Measurements from ENCODE around the gene MAP3K12. TPM values are rescaled to one million over a fixed set of nuclear protein-coding genes. Genes with fewer than 3 reads are reported as not detected.

MAP3K12 gene
- total and polyA plus RNA-seq, 7 donors, result 1.9 to 3.1 (median 2.4) TPM

DNA sequence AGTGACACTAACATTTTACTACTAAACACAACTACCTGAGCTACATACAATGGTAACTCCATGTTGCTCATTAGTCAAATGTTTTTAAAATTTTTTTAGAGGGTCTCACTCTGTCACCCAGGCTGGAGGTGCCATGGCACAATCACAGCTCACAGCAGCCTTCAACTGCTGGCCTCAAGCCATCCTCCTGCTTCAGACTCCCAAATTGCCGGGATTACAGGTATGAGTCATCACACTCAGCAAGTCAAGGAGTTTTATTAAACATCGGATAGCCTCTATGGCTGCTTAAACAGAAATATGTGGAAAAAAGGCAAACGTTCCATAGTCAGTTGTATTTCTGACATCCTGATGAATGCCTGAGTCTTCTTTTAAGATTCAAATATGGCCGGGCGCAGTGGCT, 19.1 kb upstream of the MAP3K12 start:
- Histone ChIP-seq H3K4me3 (no peak overlapping the region), H3K9me3 (no peaks in the 10 kb centered on the region), H3K27me3 (ENCODE audit: insufficient read depth in 3 of 3, low read length in 2 of 3) (no peaks in the 10 kb centered on the region), H3K4me1 (no peaks in the 10 kb centered on the region), H3K36me3 (ENCODE audit: insufficient read depth in 1 of 2, low read depth in 1 of 2) (peaks cover 20 to 100% of the 10 kb centered on the region in 2 donors), H3K27ac (no peak overlapping the region)
- no peak for DNase-seq
- no peak for TF ChIP-seq CTCF (IDR thresholded peaks at IDR 0.05)
- intact Hi-C loops (cut with DNase I), result no loop called here
- ATAC-seq, result no peak
- 73 to 85% (median 76%) methylated on average over 5 of the region's 5 CpGs for WGBS, 3 donors

DNA sequence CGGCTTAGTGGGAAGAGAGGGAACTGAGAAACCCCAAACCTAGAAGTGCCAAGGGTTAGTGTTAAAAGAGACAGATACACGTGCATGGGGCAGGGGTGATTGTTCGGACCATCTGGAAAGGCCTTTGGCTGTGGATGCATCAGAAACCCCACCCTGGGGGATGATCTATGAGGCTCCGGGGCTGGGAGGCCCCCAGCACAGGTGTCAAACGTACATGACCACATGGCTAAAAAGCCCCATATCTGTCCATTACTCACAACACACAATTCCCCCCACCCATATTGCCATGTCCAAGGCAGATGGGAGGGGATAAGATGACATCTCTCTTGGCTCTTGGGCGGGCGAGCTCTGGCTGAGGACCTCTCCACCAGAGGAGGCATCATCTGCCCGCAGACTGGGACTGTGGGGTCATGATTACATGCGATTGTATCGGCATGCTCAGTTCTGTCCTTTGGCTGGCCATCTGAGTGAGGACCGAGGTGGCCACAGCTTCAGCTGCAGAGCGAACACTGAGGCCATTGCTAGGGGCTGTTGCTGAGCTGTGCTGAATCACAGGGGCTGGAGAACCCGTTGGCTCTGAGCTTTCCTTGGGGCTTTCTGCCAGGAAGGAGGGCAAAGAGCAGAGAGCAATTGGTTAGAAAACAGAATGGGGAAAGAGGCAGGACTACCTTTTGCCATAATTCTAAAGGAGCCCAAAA, 17.6 kb upstream of the MAP3K12 start:
- no peak overlapping the region for H3K4me3 ChIP-seq
- H3K27ac ChIP-seq, result no peak overlapping the region
- no peaks in the 10 kb centered on the region for H3K4me1 ChIP-seq
- DNase-seq (no peak), ATAC-seq (no peak)
- no peaks in the 10 kb centered on the region for H3K27me3 ChIP-seq (ENCODE audit: insufficient read depth in 3 of 3, low read length in 2 of 3)
- no peak for TF ChIP-seq CTCF (IDR thresholded peaks at IDR 0.05)
- intact Hi-C loops (cut with DNase I), result no loop called here
- peaks cover 16 to 100% of the 10 kb centered on the region in 2 donors for H3K36me3 ChIP-seq (ENCODE audit: insufficient read depth in 1 of 2, low read depth in 1 of 2)
- no peaks in the 10 kb centered on the region for H3K9me3 ChIP-seq
- 83 to 84% (median 83%) methylated on average over 13 of the region's 13 CpGs for WGBS, 3 donors

DNA sequence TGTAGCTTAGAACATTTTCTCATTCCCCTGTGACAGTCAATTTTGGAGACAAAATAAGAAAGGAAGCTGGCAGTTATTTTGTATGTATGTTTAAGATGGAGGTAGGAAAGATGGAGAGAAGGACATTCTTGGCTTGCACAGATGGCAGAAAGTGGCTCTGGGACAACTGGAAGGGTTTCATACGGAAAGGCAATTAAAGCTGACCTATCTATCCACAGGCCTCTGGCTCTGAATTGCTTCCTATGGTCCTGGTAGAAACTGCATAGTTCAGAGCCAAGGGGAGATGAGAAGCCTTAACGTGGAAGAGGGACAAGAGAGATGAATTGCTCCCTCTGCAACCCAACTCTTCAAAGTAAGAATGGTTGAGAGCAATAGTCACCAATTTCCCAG, 16.0 kb upstream of the MAP3K12 start:
- Histone ChIP-seq H3K27me3 (ENCODE audit: insufficient read depth in 3 of 3, low read length in 2 of 3) (no peaks in the 10 kb centered on the region), H3K36me3 (ENCODE audit: insufficient read depth in 1 of 2, low read depth in 1 of 2) (peaks cover 14 to 100% of the 10 kb centered on the region in 2 donors), H3K9me3 (no peaks in the 10 kb centered on the region), H3K4me1 (no peaks in the 10 kb centered on the region), H3K27ac (no peak overlapping the region), H3K4me3 (no peak overlapping the region)
- TF ChIP-seq CTCF (IDR thresholded peaks at IDR 0.05), result no peak
- 35 to 54% (median 51%) methylated on average over 2 of the region's 2 CpGs for WGBS, 3 donors
- DNase-seq (no peak), ATAC-seq (no peak)
- intact Hi-C loops (cut with DNase I), result no loop called here

DNA sequence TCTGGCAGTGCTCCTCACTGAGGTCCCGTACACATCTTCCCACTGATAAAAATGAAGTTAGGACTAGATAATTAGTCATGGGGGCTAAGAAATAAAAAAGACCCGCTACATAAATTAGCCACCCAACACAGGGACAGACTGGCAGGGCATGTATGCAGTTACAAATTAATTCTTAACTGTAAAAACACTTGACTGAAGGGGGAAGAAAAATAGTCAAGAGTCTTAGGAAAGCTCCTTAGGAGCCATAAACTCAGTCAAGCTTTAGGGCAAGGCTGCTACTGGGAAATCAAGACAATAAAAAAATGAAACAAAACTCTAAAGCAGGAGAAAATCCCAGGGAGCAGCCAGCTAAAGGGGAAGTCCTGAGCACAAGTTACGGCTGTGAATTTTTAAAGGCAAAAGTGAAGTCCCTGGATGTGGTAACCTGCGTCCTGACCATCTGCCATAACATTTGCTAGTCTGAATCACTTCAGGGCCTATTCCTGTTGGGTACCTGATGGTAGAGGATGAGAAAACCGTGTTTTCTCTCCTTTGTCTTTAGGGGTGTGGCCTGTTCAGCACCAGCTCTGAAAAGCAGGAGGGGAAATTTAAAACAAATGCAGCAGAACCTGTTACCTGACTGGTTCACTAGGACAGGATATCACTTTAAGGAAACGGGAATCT, 15.5 kb upstream of the MAP3K12 start:
- Histone ChIP-seq H3K4me1 (no peaks in the 10 kb centered on the region), H3K9me3 (no peaks in the 10 kb centered on the region), H3K4me3 (no peak overlapping the region), H3K27ac (no peak overlapping the region), H3K36me3 (ENCODE audit: insufficient read depth in 1 of 2, low read depth in 1 of 2) (peaks cover 13 to 97% of the 10 kb centered on the region in 2 donors), H3K27me3 (ENCODE audit: insufficient read depth in 3 of 3, low read length in 2 of 3) (no peaks in the 10 kb centered on the region)
- TF ChIP-seq CTCF (IDR thresholded peaks at IDR 0.05), result no peak
- DNase-seq (no peak), ATAC-seq (no peak)
- WGBS, 3 donors, result 74 to 76% (median 75%) methylated on average over 6 of the region's 6 CpGs
- intact Hi-C loops (cut with DNase I), result no loop called here
